Panc1 (cell line): ENCODE measurements around the gene SH2B2. TPM values are rescaled to one million over a fixed set of nuclear protein-coding genes. Genes with fewer than 3 reads are reported as not detected.

ENCODE experiments used
- ATAC-seq: fragments of 200-7000 bp; cut with Tn5 transposase; 2 replicates; pipeline ENCODE4 v1.9.1; 2020; ENCODE audit warnings: mild to moderate bottlenecking, moderate library complexity
- BruUV-seq: library from RNA; stranded (reverse); fragments of 400-500 nt; replicated peaks from 2 replicates; lab custom pipeline; 2021; lab: Mats Ljungman, UMichigan
- CTCF ChIA-PET: fragments of 300-600 bp; sonication (Branson Sonifier 250); formaldehyde crosslinking; loops from one replicate; lab custom pipeline; 2022; ENCODE audit warnings: antibody characterized with exemption; lab: Charles Lee
- POLR2A ChIA-PET: fragments of 300-600 bp; sonication (Branson Sonifier 250); formaldehyde crosslinking; loops from one replicate; lab custom pipeline; 2022; ENCODE audit warnings: antibody characterized with exemption; lab: Charles Lee
- DNase-seq: peaks from one replicate; pipeline ENCODE4 v3.0.0-alpha.2; 2010; ENCODE audit warnings: low read depth, low spot score
- H3K27ac ChIP-seq: 2 replicates; pipeline ENCODE4 v1.5.1; 2011; ENCODE audit warnings: mild to moderate bottlenecking, low read length, inconsistent platforms
- H3K27me3 ChIP-seq: fragments of 200-500 bp; sonication (Bioruptor generic); 2 replicates; pipeline ENCODE4 v1.6.0; 2014; ENCODE audit warnings: low read length, inconsistent platforms; ENCODE audit not compliant: control insufficient read depth, insufficient read depth
- H3K36me3 ChIP-seq: fragments of 200-500 bp; sonication (Bioruptor generic); 2 replicates; pipeline ENCODE4 v1.5.1; 2014; ENCODE audit warnings: inconsistent platforms, mild to moderate bottlenecking, low read length, moderate library complexity; ENCODE audit not compliant: control insufficient read depth, insufficient read depth
- H3K4me1 ChIP-seq: 2 replicates; pipeline ENCODE4 v1.5.1; 2011; ENCODE audit warnings: inconsistent platforms, mild to moderate bottlenecking, low read length, moderate library complexity; ENCODE audit not compliant: control insufficient read depth, insufficient read depth
- H3K4me3 ChIP-seq, 2 experiments: 2 replicates each; pipeline ENCODE4 v1.5.1; 2011 to 2012; ENCODE audit warnings: low read depth in 2 of 2, low read length in 2 of 2, mild to moderate bottlenecking in 2 of 2, inconsistent platforms in 1 of 2, moderate library complexity in 1 of 2
- H3K9me3 ChIP-seq: fragments of 200-500 bp; sonication (Bioruptor generic); 2 replicates; pipeline ENCODE4 v1.5.1; 2014; ENCODE audit warnings: low read depth, mild to moderate bottlenecking, inconsistent platforms, low read length, moderate library complexity; ENCODE audit not compliant: control insufficient read depth, insufficient read depth
- CTCF ChIP-seq: fragments of 450-650 bp; IDR thresholded peaks from 2 replicates; pipeline ENCODE4 v1.5.1; 2017; ENCODE audit warnings: mild to moderate bottlenecking
- POLR2AphosphoS5 ChIP-seq: IDR thresholded peaks from 2 replicates; pipeline ENCODE4 v1.6.1; 2012; ENCODE audit warnings: mild to moderate bottlenecking, low read depth, low read length, moderate library complexity
- SIN3A ChIP-seq: IDR thresholded peaks from 2 replicates; pipeline ENCODE4 v1.6.1; 2012; ENCODE audit warnings: low read depth, mild to moderate bottlenecking, low read length, moderate library complexity, borderline replicate concordance; ENCODE audit not compliant: insufficient read depth
- TCF7L2 ChIP-seq: IDR thresholded peaks from 2 replicates; pipeline ENCODE4 v1.6.1; 2011; ENCODE audit warnings: mild to moderate bottlenecking, low read depth, low read length, inconsistent platforms
- in situ Hi-C: cut with HindIII; loops from 2 replicates; pipeline ENCODE4 v1.10.0; 2016; ENCODE audit warnings: low sequenced_read_pairs, low pct_unique_long_range_greater_than_20kb
- intact Hi-C: fragments of 100-400 bp; cut with micrococcal nuclease; formaldehyde crosslinking; loops from one replicate; pipeline ENCODE4 v1.10.0; 2022; ENCODE audit not compliant: unreplicated experiment
- total RNA-seq: library from RNA; stranded (reverse); gene quantifications from one replicate; pipeline ENCODE4 v1.2.1, GENCODE V29; 2021; ENCODE audit not compliant: unreplicated experiment
- TF ChIP-seq, protein P1 (sequence below), 2 experiments: IDR thresholded peaks; 2 replicates each; pipeline ENCODE4 v1.6.1; 2011 to 2012; ENCODE audit warnings: low read depth in 2 of 2, control low read depth in 1 of 2, low read length in 1 of 2, mild to moderate bottlenecking in 1 of 2, moderate library complexity in 1 of 2; ENCODE audit not compliant: insufficient read depth in 1 of 2

Gene SH2B2
- total RNA-seq, 1 experiment from 2014 or later: 2.8 TPM

DNA sequence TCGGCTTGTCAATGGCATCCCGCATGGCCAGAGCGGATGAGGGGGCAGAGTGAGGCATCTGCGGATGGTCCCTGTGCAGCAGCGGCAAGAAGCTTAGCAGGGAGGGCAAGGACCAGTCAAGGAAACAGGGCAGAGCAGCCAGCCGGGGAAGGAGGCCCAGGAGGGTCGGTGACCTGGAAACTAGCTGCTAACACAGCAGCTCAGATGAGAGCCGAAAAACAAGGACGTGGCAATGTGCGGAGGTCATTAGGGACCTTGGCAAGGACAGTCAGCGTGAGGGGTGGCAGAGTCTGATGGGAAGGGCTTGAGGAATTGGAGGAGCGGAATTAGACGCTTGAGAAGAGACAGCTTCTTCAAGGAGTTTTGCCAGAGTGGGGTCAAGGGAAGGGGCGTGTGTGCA is 20.1 kb upstream of the SH2B2 start:
- TF ChIP-seq SIN3A (no peak), CTCF (no peak), TCF7L2 (no peak), POLR2AphosphoS5 (no peak)
- TF ChIP-seq, protein P1, sequence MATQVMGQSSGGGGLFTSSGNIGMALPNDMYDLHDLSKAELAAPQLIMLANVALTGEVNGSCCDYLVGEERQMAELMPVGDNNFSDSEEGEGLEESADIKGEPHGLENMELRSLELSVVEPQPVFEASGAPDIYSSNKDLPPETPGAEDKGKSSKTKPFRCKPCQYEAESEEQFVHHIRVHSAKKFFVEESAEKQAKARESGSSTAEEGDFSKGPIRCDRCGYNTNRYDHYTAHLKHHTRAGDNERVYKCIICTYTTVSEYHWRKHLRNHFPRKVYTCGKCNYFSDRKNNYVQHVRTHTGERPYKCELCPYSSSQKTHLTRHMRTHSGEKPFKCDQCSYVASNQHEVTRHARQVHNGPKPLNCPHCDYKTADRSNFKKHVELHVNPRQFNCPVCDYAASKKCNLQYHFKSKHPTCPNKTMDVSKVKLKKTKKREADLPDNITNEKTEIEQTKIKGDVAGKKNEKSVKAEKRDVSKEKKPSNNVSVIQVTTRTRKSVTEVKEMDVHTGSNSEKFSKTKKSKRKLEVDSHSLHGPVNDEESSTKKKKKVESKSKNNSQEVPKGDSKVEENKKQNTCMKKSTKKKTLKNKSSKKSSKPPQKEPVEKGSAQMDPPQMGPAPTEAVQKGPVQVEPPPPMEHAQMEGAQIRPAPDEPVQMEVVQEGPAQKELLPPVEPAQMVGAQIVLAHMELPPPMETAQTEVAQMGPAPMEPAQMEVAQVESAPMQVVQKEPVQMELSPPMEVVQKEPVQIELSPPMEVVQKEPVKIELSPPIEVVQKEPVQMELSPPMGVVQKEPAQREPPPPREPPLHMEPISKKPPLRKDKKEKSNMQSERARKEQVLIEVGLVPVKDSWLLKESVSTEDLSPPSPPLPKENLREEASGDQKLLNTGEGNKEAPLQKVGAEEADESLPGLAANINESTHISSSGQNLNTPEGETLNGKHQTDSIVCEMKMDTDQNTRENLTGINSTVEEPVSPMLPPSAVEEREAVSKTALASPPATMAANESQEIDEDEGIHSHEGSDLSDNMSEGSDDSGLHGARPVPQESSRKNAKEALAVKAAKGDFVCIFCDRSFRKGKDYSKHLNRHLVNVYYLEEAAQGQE (IDR thresholded peaks at IDR 0.05; ENCODE audit: insufficient read depth in 1 of 2, low read depth in 2 of 2, low read length in 1 of 2): no peak
- no peaks in the 10 kb centered on the region for H3K9me3 ChIP-seq
- CTCF ChIA-PET: no interaction called here
- POLR2A ChIA-PET: no interaction called here
- no peaks in the 10 kb centered on the region for H3K27me3 ChIP-seq
- DNase-seq (no peak), ATAC-seq (no peak)
- in situ Hi-C loops: no loop called here
- intact Hi-C loops: no loop called here
- H3K4me3 ChIP-seq: no peak overlapping the region
- no peaks in the 10 kb centered on the region for H3K4me1 ChIP-seq
- no TSS peak for BruUV-seq
- no peak overlapping the region for H3K27ac ChIP-seq
- H3K36me3 ChIP-seq: no peaks in the 10 kb centered on the region

GRCh38 chr7:102268635-102269034 is 18.0 kb upstream of the SH2B2 start:
- BruUV-seq: no TSS peak
- intact Hi-C loops: no loop called here
- no peak for ATAC-seq
- POLR2A ChIA-PET: interaction anchor here (0.7 kb wide), 1 partner anchor 442 kb away, joined by 3 read pairs; no protein-coding TSS in a partner anchor
- DNase-seq: no peak
- no peaks in the 10 kb centered on the region for H3K9me3 ChIP-seq
- no peaks in the 10 kb centered on the region for H3K36me3 ChIP-seq
- CTCF ChIA-PET: no interaction called here
- in situ Hi-C loops: no loop called here
- H3K4me3 ChIP-seq: no peak overlapping the region
- H3K4me1 ChIP-seq: peaks cover 5% of the 10 kb centered on the region; the same call in 1 of the 2 replicates
- H3K27ac ChIP-seq: no peak overlapping the region
- no peak for TF ChIP-seq CTCF
- TF ChIP-seq, protein P1 (IDR thresholded peaks at IDR 0.05; ENCODE audit: insufficient read depth in 1 of 2, low read depth in 2 of 2, low read length in 1 of 2): no peak
- no peak for TF ChIP-seq SIN3A
- TF ChIP-seq TCF7L2: no peak
- TF ChIP-seq POLR2AphosphoS5: no peak
- H3K27me3 ChIP-seq: no peaks in the 10 kb centered on the region
